Ectodermal cell (in vitro differentiated cells): ENCODE data around the gene CGB1.

Experiments used
- H3K27ac ChIP-seq: 2 replicates; pipeline ENCODE4 v1.7.0; 2013; ENCODE audit warnings: mild to moderate bottlenecking, low read depth, low read length; ENCODE audit not compliant: insufficient read depth, poor library complexity, severe bottlenecking
- H3K27me3 ChIP-seq: 2 replicates; pipeline ENCODE4 v1.7.0; 2013; ENCODE audit warnings: mild to moderate bottlenecking, low read length; ENCODE audit not compliant: insufficient read depth, control insufficient read depth, poor library complexity, severe bottlenecking
- H3K36me3 ChIP-seq: one replicate; pipeline ENCODE4 v1.7.0; 2013; ENCODE audit warnings: low read length; ENCODE audit not compliant: control insufficient read depth, insufficient read depth
- H3K4me1 ChIP-seq: one replicate; pipeline ENCODE4 v1.7.0; 2013; ENCODE audit warnings: low read length; ENCODE audit not compliant: control insufficient read depth, insufficient read depth
- H3K4me3 ChIP-seq: 2 replicates; pipeline ENCODE4 v1.7.0; 2013; ENCODE audit warnings: low read depth, low read length, control low read depth; ENCODE audit not compliant: insufficient read depth
- H3K9me3 ChIP-seq: 2 replicates; pipeline ENCODE4 v1.7.0; 2013; ENCODE audit warnings: mild to moderate bottlenecking, low read length, moderate library complexity; ENCODE audit not compliant: control insufficient read depth
- WGBS, 2 experiments: methylation state at CpG; one replicate each; pipeline ENCODE4 v1.1.7; 2013; ENCODE audit warnings: missing lambda C conversion rate in 2 of 2; 5-methylcytosine and 5-hydroxymethylcytosine counted together

Gene CGB1

GRCh38 chr19:49071860-49072547 lies 35.3 kb upstream of the CGB1 start:
- no peaks in the 10 kb centered on the region for H3K36me3 ChIP-seq
- 26% methylated on average over 93 of the region's 93 CpGs for WGBS, 2 experiments

GRCh38 chr19:49070416-49070815 lies 33.7 kb upstream of the CGB1 start:
- H3K27ac ChIP-seq: no peak overlapping the region
- 94% methylated on average over 21 of the region's 21 CpGs for WGBS, 2 experiments
- no peaks in the 10 kb centered on the region for H3K9me3 ChIP-seq
- no peak overlapping the region for H3K4me3 ChIP-seq
- no peaks in the 10 kb centered on the region for H3K36me3 ChIP-seq
- peaks cover 9% of the 10 kb centered on the region for H3K4me1 ChIP-seq
- peaks cover 83% of the 10 kb centered on the region for H3K27me3 ChIP-seq

More at GRCh38 chr19:49071860-49072547, 35.3 kb upstream of the CGB1 start:
- no peak overlapping the region for H3K4me3 ChIP-seq
- H3K4me1 ChIP-seq: no peaks in the 10 kb centered on the region
- no peaks in the 10 kb centered on the region for H3K9me3 ChIP-seq
- no peak overlapping the region for H3K27ac ChIP-seq
- H3K27me3 ChIP-seq: peaks cover 67% of the 10 kb centered on the region

GRCh38 chr19:49069026-49069425 lies 32.3 kb upstream of the CGB1 start:
- H3K4me3 ChIP-seq: no peak overlapping the region
- H3K9me3 ChIP-seq: no peaks in the 10 kb centered on the region
- WGBS, 2 experiments: 89 to 92% methylated on average over 9 of the region's 9 CpGs
- H3K36me3 ChIP-seq: no peaks in the 10 kb centered on the region
- peaks cover 90% of the 10 kb centered on the region for H3K27me3 ChIP-seq
- peaks cover 12% of the 10 kb centered on the region for H3K4me1 ChIP-seq
- H3K27ac ChIP-seq: no peak overlapping the region

- Histone ChIP-seq H3K4me1 (peaks cover 15% of the 10 kb centered on the region), H3K27me3 (peaks cover 78% of the 10 kb centered on the region), H3K27ac (no peak overlapping the region), H3K4me3 (no peak overlapping the region), H3K9me3 (no peaks in the 10 kb centered on the region), H3K36me3 (no peaks in the 10 kb centered on the region)
- 79 to 83% methylated on average over 3 of the region's 3 CpGs for WGBS, 2 experiments
Observed at GRCh38 chr19:49067554-49067953, 30.9 kb upstream of the CGB1 start.

- no peak overlapping the region for H3K4me3 ChIP-seq
- H3K9me3 ChIP-seq: no peaks in the 10 kb centered on the region
- H3K27me3 ChIP-seq: peaks cover 68% of the 10 kb centered on the region
- no peaks in the 10 kb centered on the region for H3K36me3 ChIP-seq
- WGBS, 2 experiments: 62% methylated on average over 11 to 13 of the region's 13 CpGs
- H3K27ac ChIP-seq: no peak overlapping the region
- peaks cover 15% of the 10 kb centered on the region for H3K4me1 ChIP-seq
Observed at GRCh38 chr19:49065905-49066512, 29.3 kb upstream of the CGB1 start.

GRCh38 chr19:49064768-49065611 lies 28.3 kb upstream of the CGB1 start, which contains the start of gene NTF4:
Gene NTF4 (minus strand): TSS chr19:49064818. CDS start chr19:49061997, 2,821 bp downstream.
- peaks cover 66% of the 10 kb centered on the region for H3K27me3 ChIP-seq
- H3K4me3 ChIP-seq: peak within 1 kb of the TSS; percentile 36
- no peak within 1 kb of the TSS for H3K27ac ChIP-seq
- H3K4me1 ChIP-seq: peaks cover 15% of the 10 kb centered on the region
- 3% methylated on average over 53 of the region's 53 CpGs for WGBS, 2 experiments
- H3K36me3 ChIP-seq: no peaks in the 10 kb centered on the region
- H3K9me3 ChIP-seq: no peaks in the 10 kb centered on the region

GRCh38 chr19:49064029-49064629 lies 27.4 kb upstream of the CGB1 start:
- Histone ChIP-seq H3K36me3 (no peaks in the 10 kb centered on the region), H3K27me3 (peaks cover 66% of the 10 kb centered on the region), H3K4me1 (peaks cover 15% of the 10 kb centered on the region), H3K4me3 (peak overlapping the region; percentile 36), H3K9me3 (no peaks in the 10 kb centered on the region), H3K27ac (no peak overlapping the region)
- 70 to 71% methylated on average over 10 of the region's 10 CpGs for WGBS, 2 experiments

- Histone ChIP-seq H3K27me3 (peaks cover 75% of the 10 kb centered on the region), H3K4me3 (no peak overlapping the region), H3K4me1 (peaks cover 23% of the 10 kb centered on the region), H3K27ac (no peak overlapping the region), H3K36me3 (no peaks in the 10 kb centered on the region), H3K9me3 (no peaks in the 10 kb centered on the region)
- 86 to 87% methylated on average over 25 of the region's 25 CpGs for WGBS, 2 experiments
Observed at GRCh38 chr19:49061445-49061844, 24.8 kb upstream of the CGB1 start.

- peaks cover 20% of the 10 kb centered on the region for H3K4me1 ChIP-seq
- no peak overlapping the region for H3K4me3 ChIP-seq
- 92 to 97% methylated on average over 2 of the region's 2 CpGs for WGBS, 2 experiments
- no peaks in the 10 kb centered on the region for H3K9me3 ChIP-seq
- peaks cover 75% of the 10 kb centered on the region for H3K27me3 ChIP-seq
- no peaks in the 10 kb centered on the region for H3K36me3 ChIP-seq
- no peak overlapping the region for H3K27ac ChIP-seq
Observed at GRCh38 chr19:49061000-49061399, 24.3 kb upstream of the CGB1 start.

- no peak overlapping the region for H3K27ac ChIP-seq
- H3K4me3 ChIP-seq: no peak overlapping the region
- H3K27me3 ChIP-seq: peaks cover 69% of the 10 kb centered on the region
- H3K9me3 ChIP-seq: no peaks in the 10 kb centered on the region
- WGBS, 2 experiments: 91% methylated on average over 9 of the region's 9 CpGs
- no peaks in the 10 kb centered on the region for H3K36me3 ChIP-seq
- peaks cover 15% of the 10 kb centered on the region for H3K4me1 ChIP-seq
Observed at GRCh38 chr19:49059053-49059452, 22.4 kb upstream of the CGB1 start.
